ENCODE measurements around the gene APBA2.

APBA2 gene

GRCh38 chr15:28897861-28898585 is 12.2 kb downstream of the APBA2 start:
- no peak for DNase-seq

DNA sequence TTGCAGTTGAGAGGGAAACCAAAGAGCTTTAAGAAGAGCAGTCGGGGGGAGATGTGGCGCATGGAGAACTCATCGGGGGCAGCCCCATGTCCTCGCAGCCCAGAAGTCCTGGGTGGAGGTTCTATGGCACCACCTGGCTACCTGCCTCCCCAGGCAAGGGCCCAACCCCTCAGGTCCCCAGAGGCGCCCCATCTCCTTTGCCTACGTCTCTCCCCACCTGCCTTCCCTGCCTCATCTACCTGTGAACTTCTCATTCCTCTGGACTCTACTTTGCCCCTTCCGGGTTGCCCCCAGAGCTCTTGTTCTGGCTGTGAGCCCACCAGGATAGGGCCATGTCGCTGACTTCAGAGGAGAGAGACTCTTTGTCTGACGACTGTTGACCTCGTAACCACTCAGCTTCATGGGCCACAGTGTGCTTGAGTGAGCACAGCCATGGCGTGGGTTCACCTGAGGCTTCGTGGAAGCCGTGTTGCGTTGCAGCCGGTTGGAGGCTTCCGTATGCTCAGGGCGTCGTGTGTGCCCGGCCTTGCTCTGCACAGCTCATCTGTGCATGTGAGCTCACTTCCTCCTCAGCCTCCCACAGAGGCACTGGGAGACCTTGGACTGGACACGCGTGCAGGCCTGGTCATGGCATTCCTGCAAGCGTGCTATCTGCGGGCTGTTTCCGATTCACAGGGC is 13.4 kb downstream of the APBA2 start:
- DNase-seq = no peak

GRCh38 chr15:28900041-28900891 is 14.5 kb downstream of the APBA2 start:
- DNase-seq = no peak

DNA sequence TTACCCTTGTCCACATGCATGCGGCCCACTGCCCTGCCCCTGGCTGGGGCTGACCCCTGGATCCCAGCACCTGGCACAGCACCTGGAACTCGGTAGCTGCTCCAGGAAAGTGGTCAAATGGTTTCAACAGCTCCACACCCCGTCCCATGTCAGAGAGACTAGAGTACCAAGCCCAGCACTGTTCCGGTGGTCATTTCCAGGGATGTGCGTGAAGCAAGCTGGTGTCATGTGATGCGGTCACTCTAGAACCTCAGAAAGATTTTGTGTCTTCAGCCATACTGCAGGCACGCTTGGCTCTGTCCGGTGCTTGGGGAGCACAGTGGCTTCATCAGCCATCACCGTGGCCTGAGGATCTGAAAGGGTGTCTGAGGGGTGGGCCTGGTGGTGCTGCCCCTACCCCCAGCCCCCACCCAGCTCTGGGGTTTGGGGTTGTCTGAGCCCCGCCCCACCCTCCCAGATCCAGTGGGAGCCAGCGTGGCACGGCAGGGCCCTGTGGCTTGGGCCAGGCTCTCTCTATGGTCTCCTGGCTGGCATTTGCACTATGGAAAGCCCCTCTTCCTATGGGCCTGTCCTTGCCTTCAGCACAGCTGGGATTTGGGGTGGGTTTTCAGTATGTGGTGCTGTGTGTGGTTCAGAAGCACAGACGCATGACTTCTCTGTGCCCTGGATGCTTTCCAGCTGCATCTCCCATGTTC is 15.3 kb downstream of the APBA2 start:
- no peak for DNase-seq

DNA sequence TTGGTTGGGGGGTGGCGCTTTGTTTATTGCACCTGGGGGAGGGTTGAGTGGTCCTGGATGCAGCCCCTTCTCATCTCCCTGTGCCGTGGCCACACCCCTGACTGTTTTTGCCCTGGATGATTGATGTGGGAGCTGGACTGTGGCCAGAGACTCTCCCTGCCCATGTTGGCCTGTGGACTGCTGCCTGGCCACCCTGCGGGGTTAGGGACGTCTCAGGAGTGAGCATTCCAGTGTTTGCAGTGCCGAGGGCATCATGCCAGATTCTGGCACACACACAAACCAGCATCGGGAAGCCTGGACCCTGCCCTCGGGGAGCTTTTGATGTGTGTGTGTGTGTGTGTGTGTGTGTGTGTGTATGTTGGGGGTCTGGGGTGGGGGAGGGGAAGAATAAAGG is 15.8 kb downstream of the APBA2 start:
- no peak for DNase-seq

DNA sequence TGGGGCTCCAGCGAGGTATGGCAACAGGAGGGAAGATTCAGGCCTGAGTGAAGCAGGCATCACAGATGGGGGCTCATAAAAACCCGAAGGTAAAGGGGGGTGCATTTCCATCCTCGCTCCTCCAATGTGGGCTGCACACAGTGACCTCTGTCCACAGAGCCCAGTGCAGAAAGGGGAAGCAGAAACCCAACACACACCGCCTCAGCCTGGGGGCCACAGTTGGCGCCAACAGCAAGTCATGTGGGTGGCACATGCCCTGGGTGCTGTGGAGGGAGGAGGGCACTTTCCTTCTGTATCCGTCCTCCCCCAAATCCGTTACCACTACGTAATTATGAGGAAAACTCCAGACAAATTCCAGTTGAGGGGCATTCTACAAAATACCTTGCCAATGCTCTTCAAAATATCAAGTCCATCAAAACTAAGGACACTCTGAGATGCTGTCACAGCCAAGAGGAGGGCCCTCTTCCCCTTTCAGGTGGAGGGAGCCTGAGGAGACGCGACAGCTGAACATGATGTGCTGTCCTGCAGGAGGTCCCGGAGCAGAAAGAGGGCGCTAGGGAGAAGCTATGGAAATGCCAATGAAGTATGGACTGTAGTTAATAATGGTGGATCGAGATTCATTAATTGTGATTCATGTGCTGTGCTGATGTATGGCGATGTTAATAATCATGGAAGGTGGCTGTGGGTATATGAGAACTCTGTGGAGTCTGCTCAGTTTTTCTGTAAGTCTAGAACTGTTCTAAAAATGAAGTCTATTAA is 16.4 kb downstream of the APBA2 start:
- no peak for DNase-seq

- DNase-seq = no peak
Measured at GRCh38 chr15:28902856-28903255, 17.1 kb downstream of the APBA2 start.

DNA sequence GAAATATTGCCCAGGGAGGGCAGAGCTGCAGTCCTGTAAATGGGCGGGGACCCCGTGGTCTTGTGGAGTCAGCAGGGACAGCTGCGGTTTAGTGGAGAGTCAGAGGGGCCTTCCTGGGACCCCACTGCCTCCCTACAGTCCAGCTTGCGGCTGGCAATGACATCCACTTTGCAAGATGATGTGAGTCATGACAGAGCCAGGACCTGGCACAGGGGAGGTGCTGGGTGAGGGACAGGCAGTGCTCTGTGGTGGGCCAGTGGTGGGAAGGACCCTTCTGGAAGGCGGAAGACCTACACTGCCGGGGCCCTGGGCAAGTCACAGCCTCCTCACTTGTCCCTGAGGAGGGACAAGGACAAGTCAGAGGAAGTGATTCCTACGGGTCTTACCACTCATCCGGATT is 17.8 kb downstream of the APBA2 start:
- DNase-seq = no peak

- DNase-seq = no peak
Measured at GRCh38 chr15:28904003-28904402, 18.2 kb downstream of the APBA2 start.

- no peak for DNase-seq
Measured at GRCh38 chr15:28904541-28905315, 19.0 kb downstream of the APBA2 start.

GRCh38 chr15:28907338-28907960 is 21.7 kb downstream of the APBA2 start:
- DNase-seq = no peak

- DNase-seq = no peak
Measured at GRCh38 chr15:28909958-28910500, 24.3 kb downstream of the APBA2 start.

DNA sequence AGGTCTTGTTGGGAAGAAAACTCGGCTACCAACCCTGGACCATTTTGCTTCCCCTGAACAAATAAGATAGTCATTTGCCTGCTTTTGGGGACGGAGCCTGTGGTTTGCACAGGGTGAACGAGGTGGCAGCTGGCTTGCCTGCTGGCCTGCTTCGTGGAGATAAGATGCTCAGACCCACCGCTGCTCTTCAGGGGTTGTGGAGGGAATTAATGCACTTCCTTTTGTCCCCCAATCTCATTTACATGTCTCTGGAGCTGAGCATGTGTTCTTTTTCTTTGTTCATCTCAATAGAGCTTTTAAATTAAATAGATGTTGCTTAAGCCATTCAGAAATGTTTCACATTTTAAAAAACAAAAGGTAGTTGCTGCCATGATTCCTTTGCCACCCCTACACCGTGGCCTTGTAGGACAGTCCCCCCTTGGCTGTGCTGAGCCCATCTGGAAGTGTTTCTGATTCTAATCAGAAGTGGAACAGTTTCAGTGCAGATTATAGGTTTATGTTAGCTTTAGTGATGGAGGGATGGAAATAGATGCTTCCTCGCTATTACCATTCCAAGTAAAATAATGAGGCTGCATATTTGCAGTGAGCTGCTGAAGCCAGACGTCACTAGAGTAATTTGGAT is 25.6 kb downstream of the APBA2 start:
- no peak for DNase-seq

- no peak for DNase-seq
Measured at GRCh38 chr15:28912422-28912821, 26.6 kb downstream of the APBA2 start.

- no peak for DNase-seq
Measured at GRCh38 chr15:28913171-28913765, 27.5 kb downstream of the APBA2 start.

DNA sequence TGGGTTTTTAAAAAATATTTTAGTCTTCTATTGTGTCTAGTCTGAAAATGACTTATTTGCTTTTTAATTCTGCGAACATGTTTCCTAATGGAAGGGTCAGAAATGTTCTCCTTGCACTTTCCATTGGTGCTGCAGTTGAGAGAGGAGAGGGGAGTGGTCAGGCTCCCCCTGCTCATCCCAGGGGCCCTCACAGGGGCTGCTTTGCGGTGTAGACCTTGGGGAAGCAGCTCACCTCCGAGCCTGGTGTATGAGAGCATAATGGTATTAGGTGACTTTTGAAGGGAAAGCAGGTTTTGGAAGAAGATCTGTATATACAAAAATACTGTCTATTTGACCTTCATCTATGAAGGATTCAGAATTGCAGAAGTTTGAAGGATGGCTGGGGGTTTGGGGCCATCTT is 28.3 kb downstream of the APBA2 start:
- DNase-seq = no peak

DNA sequence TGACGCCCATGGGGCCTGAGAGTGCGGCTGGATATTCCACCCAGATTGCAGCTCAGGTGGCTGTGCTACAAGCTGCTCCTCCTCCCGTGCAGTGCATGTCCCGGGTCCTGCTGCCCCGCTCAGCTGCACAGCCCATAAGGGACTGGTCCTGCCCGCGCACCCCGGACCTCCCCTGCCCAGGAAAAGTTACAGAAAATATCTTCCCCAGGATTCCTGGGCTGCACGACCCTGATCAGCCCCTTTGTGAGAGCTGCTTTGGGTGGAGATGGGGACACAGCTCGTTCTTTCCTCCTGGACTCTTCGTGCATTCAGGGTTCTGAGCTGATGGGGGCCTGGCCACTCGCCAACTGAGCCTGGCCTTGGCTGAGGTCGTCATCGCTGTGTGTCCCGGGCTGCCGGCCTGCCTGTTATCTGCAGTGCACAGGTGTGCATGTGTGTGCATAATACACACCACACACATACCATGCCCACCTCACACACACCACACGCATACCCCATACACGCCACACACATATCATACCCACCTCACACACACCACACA is 28.8 kb downstream of the APBA2 start:
- no peak for DNase-seq

DNA sequence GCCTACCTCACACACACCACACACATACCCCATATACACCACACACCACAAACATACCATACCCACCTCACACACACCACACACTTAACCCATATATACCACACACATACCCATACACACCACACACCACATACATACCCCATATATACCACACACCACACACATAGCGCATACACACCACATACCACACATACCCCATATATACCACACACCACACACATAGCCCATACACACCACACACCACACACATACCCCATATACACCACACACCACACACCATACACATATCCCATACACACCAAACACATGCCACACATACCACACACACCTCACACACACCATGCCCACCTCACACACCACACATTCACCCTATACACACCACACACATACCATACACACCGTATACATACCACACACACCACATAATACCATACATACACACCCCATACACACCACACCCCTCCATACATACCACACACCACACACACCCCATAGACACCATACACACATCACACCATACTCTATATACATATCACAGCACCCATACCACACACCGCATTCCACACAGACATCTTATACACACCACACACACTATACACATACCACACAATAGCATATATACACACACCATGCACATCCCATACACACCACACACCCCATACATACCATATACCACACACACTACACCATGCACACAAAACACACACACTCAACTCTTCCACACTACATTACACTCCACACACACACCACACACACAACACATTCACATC is 29.5 kb downstream of the APBA2 start:
- DNase-seq = no peak

DNA sequence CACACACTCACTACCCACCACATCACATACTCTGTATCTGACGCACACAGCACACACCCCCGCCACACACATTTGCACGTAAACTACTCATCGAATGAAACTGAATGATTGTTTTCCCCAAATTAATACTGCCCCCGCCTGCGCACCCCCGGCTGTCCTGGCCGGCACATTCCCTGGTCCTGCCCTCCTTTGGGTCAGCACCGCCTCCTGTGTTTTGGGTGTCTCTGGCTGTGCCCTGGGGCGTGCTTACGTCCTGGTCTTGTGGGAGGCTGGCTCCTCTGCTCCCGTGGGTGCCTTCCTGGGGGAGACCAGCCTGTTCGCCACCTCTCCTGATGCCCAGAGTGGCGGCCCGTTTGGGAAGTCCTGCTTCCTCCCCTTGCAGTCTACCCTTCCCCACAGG is 30.2 kb downstream of the APBA2 start:
- DNase-seq = no peak
